ENCODE results near the gene KRT82. TPM values are rescaled to one million over a fixed set of nuclear protein-coding genes. Genes with fewer than 3 reads are reported as not detected.

KRT82 gene
- total and polyA plus RNA-seq, 4 donors, result not detected

DNA sequence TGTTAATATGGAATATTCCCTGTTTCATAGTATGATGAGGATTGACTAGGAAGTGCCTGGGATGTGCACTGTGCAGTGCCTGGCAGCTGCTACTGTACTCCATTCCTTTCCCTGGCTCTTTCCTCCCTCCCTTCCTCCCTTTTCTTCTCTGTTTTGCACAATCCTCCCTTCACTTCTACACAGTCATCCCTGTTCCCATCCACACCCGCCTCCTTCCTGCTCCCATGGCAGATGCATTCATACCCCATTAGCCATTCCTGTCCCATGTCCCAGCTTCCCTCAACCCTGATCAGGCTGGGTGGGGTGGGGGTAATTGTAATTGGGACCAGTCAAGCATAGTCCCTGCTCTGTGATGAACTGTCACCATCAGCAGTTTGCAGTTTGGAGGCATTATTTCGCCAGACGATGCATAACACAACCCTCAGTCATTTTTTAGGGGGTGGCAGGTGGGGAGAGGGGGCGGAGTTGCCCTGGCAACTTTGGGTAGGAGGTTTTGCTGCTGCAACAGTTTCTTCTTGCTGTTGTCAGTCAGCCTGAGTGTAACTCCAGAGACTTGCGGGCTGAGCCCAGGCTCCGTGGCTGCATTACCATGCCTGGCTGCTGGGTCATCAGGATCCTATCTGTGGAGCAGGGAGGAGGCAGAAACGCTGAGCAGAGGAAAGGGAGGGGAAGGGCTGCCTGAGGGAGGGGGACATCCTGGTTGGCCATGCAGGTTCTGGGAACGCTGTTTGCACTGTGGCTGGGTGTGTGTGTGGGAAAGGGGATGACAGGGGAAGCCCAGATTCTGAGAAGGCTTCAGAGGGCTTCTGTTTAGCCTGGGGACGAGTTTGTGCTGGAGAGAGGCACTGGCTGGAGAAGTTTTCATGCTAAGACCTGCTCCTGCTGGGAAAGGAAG, 16.6 kb downstream of the KRT82 start (continued):
- TF ChIP-seq, protein P1, sequence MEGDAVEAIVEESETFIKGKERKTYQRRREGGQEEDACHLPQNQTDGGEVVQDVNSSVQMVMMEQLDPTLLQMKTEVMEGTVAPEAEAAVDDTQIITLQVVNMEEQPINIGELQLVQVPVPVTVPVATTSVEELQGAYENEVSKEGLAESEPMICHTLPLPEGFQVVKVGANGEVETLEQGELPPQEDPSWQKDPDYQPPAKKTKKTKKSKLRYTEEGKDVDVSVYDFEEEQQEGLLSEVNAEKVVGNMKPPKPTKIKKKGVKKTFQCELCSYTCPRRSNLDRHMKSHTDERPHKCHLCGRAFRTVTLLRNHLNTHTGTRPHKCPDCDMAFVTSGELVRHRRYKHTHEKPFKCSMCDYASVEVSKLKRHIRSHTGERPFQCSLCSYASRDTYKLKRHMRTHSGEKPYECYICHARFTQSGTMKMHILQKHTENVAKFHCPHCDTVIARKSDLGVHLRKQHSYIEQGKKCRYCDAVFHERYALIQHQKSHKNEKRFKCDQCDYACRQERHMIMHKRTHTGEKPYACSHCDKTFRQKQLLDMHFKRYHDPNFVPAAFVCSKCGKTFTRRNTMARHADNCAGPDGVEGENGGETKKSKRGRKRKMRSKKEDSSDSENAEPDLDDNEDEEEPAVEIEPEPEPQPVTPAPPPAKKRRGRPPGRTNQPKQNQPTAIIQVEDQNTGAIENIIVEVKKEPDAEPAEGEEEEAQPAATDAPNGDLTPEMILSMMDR (IDR thresholded peaks at IDR 0.05; ENCODE audit: low read depth, low read length, missing input control), result no peak
- TF ChIP-seq, protein P2, sequence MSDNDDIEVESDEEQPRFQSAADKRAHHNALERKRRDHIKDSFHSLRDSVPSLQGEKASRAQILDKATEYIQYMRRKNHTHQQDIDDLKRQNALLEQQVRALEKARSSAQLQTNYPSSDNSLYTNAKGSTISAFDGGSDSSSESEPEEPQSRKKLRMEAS (IDR thresholded peaks at IDR 0.05), result no peak
- no peak for TF ChIP-seq NR2F2 (IDR thresholded peaks at IDR 0.05)

GRCh38 chr12:52387859-52388258, 18.3 kb downstream of the KRT82 start:
- H3K9ac ChIP-seq (ENCODE audit: low read depth in 1 of 2, low read length in 2 of 2), result no peak overlapping the region
- H3K4me1 ChIP-seq (ENCODE audit: control insufficient read depth in 4 of 4, insufficient read depth in 4 of 4, low read length in 3 of 4), result no peaks in the 10 kb centered on the region
- no peak for DNase-seq (ENCODE audit: low spot score)
- H3K4me3 ChIP-seq (ENCODE audit: low read depth in 1 of 3, low read length in 3 of 3), result no peak overlapping the region
- H3K9me3 ChIP-seq (ENCODE audit: control insufficient read depth in 4 of 4, low read length in 3 of 4), result no peaks in the 10 kb centered on the region
- no peaks in the 10 kb centered on the region for H3K36me3 ChIP-seq (ENCODE audit: control insufficient read depth in 4 of 4, insufficient read depth in 3 of 4, low read depth in 1 of 4, low read length in 3 of 4)
- H3K27me3 ChIP-seq (ENCODE audit: control insufficient read depth in 4 of 4, insufficient read depth in 4 of 4, low read length in 3 of 4), result peaks cover 0 to 2% (median 0%) of the 10 kb centered on the region in 4 donors
- WGBS, result 85% methylated on average over 2 of the region's 2 CpGs
- H3K27ac ChIP-seq (ENCODE audit: low read depth in 1 of 2, low read length in 2 of 2), result no peak overlapping the region
- TF ChIP-seq, protein P2 (IDR thresholded peaks at IDR 0.05), result no peak
- TF ChIP-seq EGR1 (IDR thresholded peaks at IDR 0.05; ENCODE audit: low read depth in 2 of 2) (no peak), ATF3 (IDR thresholded peaks at IDR 0.05) (no peak), FOXA2 (IDR thresholded peaks at IDR 0.05) (no peak), HNF4A (conservative IDR thresholded peaks at IDR 0.05) (no peak)

DNA sequence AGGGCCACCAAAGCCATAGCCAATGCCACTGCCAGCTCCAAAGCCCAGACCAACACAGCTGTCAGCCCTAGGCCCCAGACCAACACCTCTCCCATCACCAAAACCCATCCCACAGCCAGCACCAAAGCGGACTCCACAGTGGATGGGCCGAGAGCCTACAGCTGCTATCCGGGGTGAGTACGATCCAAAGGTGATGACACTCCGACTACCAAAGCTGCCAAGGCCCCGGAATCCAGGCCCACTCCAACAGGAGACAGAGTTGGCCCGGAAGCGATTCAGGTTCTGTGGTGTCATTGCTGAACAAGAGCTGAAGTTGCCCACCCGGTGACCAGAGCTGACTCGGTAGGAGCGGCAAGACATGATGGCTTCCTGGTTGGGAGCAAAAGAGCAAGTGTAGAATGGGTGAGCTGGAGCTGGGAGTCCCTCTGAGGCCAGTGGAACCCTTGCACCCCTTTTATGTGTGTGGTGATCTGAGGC, 20.9 kb downstream of the KRT82 start, which contains the start of gene KRT84:
KRT84 (minus strand) TSS at position 427 of the 477 bp plus-strand sequence; CDS start at position 360, 67 bp downstream.
- Histone ChIP-seq H3K27me3 (ENCODE audit: control insufficient read depth in 4 of 4, insufficient read depth in 4 of 4, low read length in 3 of 4) (peaks cover 0 to 2% (median 0%) of the 10 kb centered on the region in 4 donors), H3K4me3 (ENCODE audit: low read depth in 1 of 3, low read length in 3 of 3) (no peak within 1 kb of the TSS), H3K9me3 (ENCODE audit: control insufficient read depth in 4 of 4, low read length in 3 of 4) (no peaks in the 10 kb centered on the region), H3K9ac (ENCODE audit: low read depth in 1 of 2, low read length in 2 of 2) (no peak within 1 kb of the TSS), H3K27ac (ENCODE audit: low read depth in 1 of 2, low read length in 2 of 2) (no peak within 1 kb of the TSS), H3K4me1 (ENCODE audit: control insufficient read depth in 4 of 4, insufficient read depth in 4 of 4, low read length in 3 of 4) (no peaks in the 10 kb centered on the region), H3K36me3 (ENCODE audit: control insufficient read depth in 4 of 4, insufficient read depth in 3 of 4, low read depth in 1 of 4, low read length in 3 of 4) (no peaks in the 10 kb centered on the region)
- WGBS, result 98% methylated on average over 11 of the region's 11 CpGs
- TF ChIP-seq GABPA (IDR thresholded peaks at IDR 0.05 in 1 of 2, conservative IDR thresholded peaks at IDR 0.05 in 1 of 2) (no peak), EGR1 (IDR thresholded peaks at IDR 0.05; ENCODE audit: low read depth in 2 of 2) (no peak), SP1 (IDR thresholded peaks at IDR 0.05) (no peak)
- TF ChIP-seq, protein P1 (IDR thresholded peaks at IDR 0.05; ENCODE audit: low read depth, low read length, missing input control), result no peak
- DNase-seq (ENCODE audit: low spot score), result no peak

All from liver (tissue), 9 donors.